ENCODE data around the gene WNT8B. TPM values are rescaled to one million over a fixed set of nuclear protein-coding genes. Genes with fewer than 3 reads are reported as not detected.

The WNT8B gene, protein sequence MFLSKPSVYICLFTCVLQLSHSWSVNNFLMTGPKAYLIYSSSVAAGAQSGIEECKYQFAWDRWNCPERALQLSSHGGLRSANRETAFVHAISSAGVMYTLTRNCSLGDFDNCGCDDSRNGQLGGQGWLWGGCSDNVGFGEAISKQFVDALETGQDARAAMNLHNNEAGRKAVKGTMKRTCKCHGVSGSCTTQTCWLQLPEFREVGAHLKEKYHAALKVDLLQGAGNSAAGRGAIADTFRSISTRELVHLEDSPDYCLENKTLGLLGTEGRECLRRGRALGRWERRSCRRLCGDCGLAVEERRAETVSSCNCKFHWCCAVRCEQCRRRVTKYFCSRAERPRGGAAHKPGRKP
- polyA plus RNA-seq (2012; ENCODE audit: insufficient read length, low read depth) = 0.43 TPM

DNA sequence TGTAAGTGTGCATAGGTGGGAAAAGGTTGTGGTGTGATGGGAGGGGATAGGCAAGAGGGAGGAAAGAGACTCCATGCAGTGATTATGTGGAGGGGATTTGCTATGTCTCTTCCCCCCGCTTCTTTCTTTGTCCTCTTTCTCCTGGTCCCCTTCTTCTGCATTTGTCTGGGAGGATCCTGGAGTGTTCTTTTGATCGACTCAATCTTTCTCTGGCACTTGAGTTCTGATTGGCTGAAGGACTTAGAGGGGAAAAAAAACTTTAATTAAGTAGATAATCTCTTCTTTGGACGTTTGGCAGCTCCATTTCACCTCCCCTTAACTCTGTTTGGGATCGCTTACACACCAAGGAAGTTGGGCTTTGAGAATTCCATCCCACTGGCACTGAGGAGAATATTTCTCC lies at the start of gene WNT8B:
TSS of gene WNT8B (plus strand) at position 301 of the 400 bp plus-strand sequence. CDS start 160 bp downstream, outside the sequence.
- TF ChIP-seq, protein P1, sequence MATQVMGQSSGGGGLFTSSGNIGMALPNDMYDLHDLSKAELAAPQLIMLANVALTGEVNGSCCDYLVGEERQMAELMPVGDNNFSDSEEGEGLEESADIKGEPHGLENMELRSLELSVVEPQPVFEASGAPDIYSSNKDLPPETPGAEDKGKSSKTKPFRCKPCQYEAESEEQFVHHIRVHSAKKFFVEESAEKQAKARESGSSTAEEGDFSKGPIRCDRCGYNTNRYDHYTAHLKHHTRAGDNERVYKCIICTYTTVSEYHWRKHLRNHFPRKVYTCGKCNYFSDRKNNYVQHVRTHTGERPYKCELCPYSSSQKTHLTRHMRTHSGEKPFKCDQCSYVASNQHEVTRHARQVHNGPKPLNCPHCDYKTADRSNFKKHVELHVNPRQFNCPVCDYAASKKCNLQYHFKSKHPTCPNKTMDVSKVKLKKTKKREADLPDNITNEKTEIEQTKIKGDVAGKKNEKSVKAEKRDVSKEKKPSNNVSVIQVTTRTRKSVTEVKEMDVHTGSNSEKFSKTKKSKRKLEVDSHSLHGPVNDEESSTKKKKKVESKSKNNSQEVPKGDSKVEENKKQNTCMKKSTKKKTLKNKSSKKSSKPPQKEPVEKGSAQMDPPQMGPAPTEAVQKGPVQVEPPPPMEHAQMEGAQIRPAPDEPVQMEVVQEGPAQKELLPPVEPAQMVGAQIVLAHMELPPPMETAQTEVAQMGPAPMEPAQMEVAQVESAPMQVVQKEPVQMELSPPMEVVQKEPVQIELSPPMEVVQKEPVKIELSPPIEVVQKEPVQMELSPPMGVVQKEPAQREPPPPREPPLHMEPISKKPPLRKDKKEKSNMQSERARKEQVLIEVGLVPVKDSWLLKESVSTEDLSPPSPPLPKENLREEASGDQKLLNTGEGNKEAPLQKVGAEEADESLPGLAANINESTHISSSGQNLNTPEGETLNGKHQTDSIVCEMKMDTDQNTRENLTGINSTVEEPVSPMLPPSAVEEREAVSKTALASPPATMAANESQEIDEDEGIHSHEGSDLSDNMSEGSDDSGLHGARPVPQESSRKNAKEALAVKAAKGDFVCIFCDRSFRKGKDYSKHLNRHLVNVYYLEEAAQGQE (IDR thresholded peaks at IDR 0.05; ENCODE audit: insufficient read depth in 1 of 2, low read depth in 2 of 2, low read length in 2 of 2) = no peak
- TF ChIP-seq FOXP2 (optimal IDR thresholded peaks at IDR 0.05; ENCODE audit: borderline replicate concordance, extremely low read depth, extremely low read length, insufficient read depth) (no peak), TAF1 (IDR thresholded peaks at IDR 0.05; ENCODE audit: borderline replicate concordance, insufficient read depth, low read length) (no peak), POLR2AphosphoS5 (IDR thresholded peaks at IDR 0.05; ENCODE audit: low read depth, low read length) (no peak), SIN3A (IDR thresholded peaks at IDR 0.05; ENCODE audit: borderline replicate concordance, insufficient read depth, low read length) (no peak)

DNA sequence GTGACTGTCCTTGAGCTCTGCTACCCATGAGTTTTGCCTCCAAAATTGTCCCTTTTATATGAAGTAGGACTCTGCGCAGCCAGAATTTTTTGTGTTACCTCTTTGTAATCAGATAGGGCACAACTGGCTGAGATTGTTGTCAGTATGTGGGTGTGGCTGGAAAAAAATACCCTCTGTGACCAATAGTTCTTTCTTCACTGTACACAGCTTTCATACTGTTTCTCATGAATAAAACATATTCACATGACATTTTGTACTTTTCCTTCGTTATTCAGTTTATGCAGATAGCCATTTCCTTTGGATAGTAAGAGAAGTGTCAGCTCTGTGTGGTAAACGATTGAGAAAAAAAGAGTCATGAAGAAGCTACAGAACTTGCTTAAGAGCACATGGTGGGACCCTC lies 49.6 kb upstream of the WNT8B start:
- TF ChIP-seq POLR2AphosphoS5 (IDR thresholded peaks at IDR 0.05; ENCODE audit: low read depth, low read length) (no peak), TAF1 (IDR thresholded peaks at IDR 0.05; ENCODE audit: borderline replicate concordance, insufficient read depth, low read length) (no peak), SIN3A (IDR thresholded peaks at IDR 0.05; ENCODE audit: borderline replicate concordance, insufficient read depth, low read length) (no peak), FOXP2 (optimal IDR thresholded peaks at IDR 0.05; ENCODE audit: borderline replicate concordance, extremely low read depth, extremely low read length, insufficient read depth) (no peak)
- TF ChIP-seq, protein P1 (IDR thresholded peaks at IDR 0.05; ENCODE audit: insufficient read depth in 1 of 2, low read depth in 2 of 2, low read length in 2 of 2) = no peak

DNA sequence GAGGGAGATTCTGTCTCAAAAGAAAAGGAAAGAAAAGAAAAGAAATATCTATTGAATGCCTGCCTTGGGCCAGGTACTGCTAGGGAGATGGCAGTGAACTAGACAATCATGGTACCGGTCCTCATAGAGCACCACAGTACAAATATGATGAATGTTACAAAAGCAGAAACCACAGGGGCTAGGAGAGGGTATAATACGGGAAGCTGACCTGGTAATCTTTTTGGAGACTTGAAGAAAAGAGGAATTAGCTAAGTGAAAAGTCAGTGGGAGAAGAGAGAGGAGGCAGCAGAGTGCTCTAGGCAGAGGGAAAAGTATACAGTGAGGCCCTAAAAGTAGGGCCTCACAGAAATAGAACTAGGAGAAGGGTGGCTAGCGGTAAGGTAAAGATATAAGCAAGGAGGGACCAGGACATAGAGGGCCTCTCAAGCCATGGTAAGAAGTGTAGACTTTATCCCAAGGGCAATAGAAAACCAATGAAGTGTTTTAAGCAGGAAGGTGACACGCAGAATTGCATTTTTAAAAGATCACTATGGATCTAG lies 42.8 kb upstream of the WNT8B start:
- TF ChIP-seq, protein P1 (IDR thresholded peaks at IDR 0.05; ENCODE audit: insufficient read depth in 1 of 2, low read depth in 2 of 2, low read length in 2 of 2) = no peak
- TF ChIP-seq POLR2AphosphoS5 (IDR thresholded peaks at IDR 0.05; ENCODE audit: low read depth, low read length) = no peak
- TF ChIP-seq FOXP2 (optimal IDR thresholded peaks at IDR 0.05; ENCODE audit: borderline replicate concordance, extremely low read depth, extremely low read length, insufficient read depth) = no peak
- no peak for TF ChIP-seq TAF1 (IDR thresholded peaks at IDR 0.05; ENCODE audit: borderline replicate concordance, insufficient read depth, low read length)
- no peak for TF ChIP-seq SIN3A (IDR thresholded peaks at IDR 0.05; ENCODE audit: borderline replicate concordance, insufficient read depth, low read length)

DNA sequence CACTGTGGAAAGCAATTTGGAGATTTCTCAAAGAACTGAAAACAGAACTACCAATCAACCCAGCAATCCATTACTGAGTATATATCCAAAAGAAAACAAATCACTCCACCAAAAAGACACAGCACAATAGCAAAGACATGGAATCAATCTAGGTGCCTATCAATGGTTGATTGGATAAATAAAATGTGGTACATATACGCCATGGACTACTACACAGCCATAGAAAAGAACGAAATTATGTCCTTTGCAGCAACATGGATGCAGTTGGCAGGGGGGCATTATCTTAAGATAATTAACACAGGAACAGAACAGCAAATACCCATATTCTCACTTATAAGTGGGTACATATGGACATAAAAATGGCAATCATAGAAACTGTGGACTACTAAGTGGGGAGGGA lies 35.4 kb upstream of the WNT8B start:
- TF ChIP-seq FOXP2 (optimal IDR thresholded peaks at IDR 0.05; ENCODE audit: borderline replicate concordance, extremely low read depth, extremely low read length, insufficient read depth) = no peak
- no peak for TF ChIP-seq POLR2AphosphoS5 (IDR thresholded peaks at IDR 0.05; ENCODE audit: low read depth, low read length)
- TF ChIP-seq, protein P1 (IDR thresholded peaks at IDR 0.05; ENCODE audit: insufficient read depth in 1 of 2, low read depth in 2 of 2, low read length in 2 of 2) = no peak
- TF ChIP-seq SIN3A (IDR thresholded peaks at IDR 0.05; ENCODE audit: borderline replicate concordance, insufficient read depth, low read length) = no peak
- no peak for TF ChIP-seq TAF1 (IDR thresholded peaks at IDR 0.05; ENCODE audit: borderline replicate concordance, insufficient read depth, low read length)
